Measurements from ENCODE around the gene HCFC2.
"Not testable (repeated sequence)": the region's sequence is repeated elsewhere in the genome, so short reads cannot be mapped to it uniquely, and the experiment has no call there.

HCFC2 gene

DNA sequence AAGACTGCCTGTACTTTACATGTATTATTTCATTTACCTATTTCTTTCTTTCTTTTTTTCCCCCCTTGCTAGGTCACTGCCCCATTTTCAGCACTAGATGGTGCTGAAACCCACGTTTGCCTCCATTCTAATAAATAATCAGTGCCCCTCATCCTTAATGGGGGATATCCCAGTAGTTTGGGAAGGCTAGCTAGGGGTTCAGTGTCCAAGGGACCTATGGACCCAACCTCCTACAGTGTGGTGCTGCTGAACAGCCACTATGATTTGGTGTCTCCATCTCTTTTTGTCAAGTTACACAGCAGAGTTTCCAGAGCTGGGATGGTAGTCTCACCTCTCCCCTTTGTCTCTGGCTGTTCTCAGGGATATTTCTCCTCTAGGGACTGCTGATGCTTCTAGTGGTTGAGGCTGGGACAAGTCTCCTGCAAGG, 6.5 kb upstream of the HCFC2 start:
- DNase-seq (ENCODE audit: low spot score): peak; percentile 32

DNA sequence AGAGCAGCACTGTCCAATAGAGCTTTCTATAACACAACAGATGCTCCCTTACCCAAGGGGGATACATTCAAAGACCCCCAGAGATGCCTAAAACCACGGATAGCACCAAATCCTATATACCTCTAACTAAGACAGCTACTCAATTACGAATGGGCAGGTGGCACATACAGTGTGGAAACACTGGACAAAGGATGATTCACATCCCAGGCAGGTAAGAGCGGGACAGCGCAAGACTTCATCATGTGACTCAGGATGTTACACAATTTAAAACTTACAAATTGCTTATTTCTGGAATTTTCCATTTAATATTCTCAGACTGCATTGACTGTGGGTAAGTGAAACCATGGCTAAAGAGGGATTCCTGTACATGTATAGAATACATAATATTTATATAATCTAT, 5.5 kb upstream of the HCFC2 start:
- DNase-seq (ENCODE audit: low spot score): no peak

DNA sequence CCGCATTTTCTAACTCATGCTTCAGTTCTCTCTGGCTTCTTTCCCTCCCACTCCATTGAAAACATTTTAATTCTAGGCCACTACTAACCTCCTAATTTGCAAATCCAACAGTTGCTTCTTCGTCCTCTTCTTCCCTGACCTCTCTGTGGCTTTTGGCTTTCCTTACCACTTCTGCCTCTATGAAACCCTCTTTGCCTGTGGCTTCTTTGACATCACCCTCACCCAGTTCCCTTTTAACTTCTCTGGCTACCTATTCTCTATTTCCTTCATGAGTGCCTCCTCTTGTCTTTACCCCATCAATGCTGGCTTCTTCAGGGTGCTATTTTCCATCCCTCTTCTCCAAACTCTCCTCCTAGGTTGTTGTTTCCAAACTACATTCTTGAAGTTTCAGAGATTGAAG, 4.4 kb upstream of the HCFC2 start:
- DNase-seq (ENCODE audit: low spot score): no peak

DNA sequence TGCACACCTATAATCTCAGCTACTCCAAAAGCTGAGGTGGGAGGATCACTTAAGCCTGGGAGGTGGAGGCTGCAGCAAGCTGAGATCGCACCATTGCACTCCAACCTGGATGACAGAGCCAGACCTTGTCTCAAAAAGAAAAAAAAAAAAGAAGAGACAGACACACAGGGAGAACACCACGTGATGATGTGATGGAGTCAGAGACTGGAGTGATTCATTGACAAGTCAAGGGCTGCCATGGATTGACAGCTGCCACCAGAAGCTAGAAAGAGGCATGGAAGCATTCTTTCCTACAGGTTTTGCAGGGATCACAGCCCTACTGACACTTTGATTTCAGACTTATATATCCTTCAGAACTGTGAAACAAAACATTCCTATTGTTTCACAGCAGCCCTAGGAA, 3.5 kb upstream of the HCFC2 start:
- DNase-seq (ENCODE audit: low spot score): no peak

DNA sequence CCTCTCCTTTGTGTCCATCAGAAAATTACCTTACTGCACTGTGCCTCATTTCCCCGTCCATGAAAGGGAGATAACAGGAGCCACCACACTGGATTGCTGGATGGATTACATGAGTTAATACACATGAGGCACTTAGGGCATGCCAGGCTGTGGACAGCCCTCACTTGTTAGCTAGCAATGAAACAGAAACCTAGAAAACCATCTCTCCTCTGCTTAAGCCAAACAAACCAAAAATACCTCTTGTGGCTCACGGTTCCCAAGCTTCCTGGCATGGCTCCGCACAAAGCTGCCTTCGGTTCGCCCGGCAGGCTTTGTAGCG, 660 bp upstream of the HCFC2 start:
- no peak for DNase-seq (ENCODE audit: low spot score)

DNA sequence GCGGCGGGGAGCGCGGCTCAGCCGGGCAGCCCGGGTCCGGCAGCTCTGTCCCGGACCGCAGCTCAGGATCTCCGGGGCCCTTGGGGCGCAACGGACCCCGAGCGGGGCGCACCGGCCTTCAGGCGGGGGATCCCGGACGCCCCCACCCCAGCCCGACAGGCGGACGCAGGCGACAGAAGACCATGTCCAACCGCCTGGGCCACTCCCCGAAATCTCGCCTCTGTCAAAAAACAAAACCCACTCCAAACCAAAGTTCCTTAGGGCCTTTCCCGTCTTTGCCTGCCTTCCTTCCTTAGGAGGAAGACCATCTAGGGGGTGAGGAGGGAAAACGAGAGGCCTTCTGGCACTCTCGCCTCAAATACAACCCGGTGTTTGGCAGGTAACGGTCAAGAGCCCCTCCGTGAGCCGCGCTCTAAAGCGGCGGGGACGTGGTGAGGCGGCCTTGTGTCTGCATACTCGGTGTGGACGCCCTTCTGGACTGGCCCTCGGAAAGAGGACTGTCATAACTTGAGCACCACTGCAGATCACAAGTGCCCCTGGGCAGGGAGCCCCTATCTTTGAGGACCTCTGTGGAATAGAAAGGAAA, 604 bp downstream of the HCFC2 start:
- no peak for DNase-seq (ENCODE audit: low spot score)

DNA sequence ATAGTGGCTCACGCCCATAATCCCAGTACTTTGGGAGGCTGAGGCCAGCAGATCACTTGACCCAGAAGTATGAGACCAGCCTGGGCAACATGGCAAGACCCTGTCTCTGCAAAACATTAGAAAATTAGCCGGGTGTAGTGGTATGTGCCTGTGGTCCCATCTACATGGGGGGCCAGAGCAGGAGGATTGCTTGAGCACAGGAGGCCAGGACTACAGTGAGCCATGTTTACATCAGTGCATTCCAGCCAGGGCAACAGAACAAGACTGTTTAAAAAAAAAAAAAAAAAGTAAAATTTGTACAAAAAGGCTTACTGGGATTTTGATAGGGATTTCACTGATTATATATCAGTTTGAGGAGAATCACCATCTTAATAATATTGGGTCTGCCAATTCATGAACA, 7.8 kb downstream of the HCFC2 start:
- no peak for DNase-seq (ENCODE audit: low spot score)

DNA sequence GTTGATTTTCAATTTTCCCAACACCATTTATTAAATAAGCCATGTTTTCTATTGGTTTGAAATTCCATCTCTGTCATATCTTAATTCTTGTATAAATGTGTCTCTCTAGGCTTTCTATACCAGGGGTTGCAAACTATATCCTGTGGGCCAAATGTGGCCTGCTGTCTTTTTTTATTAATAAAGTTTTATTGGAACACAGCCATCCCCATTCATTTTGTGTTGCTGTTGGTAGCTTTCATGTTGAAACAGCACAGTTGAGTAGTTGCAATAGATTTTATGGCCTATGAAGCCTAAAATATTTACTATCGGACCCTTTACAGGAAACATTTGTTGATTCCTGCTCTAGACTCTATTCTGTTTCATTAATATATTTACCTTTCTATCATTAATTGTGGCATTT, 9.4 kb downstream of the HCFC2 start:
- DNase-seq (ENCODE audit: low spot score): no peak

DNA sequence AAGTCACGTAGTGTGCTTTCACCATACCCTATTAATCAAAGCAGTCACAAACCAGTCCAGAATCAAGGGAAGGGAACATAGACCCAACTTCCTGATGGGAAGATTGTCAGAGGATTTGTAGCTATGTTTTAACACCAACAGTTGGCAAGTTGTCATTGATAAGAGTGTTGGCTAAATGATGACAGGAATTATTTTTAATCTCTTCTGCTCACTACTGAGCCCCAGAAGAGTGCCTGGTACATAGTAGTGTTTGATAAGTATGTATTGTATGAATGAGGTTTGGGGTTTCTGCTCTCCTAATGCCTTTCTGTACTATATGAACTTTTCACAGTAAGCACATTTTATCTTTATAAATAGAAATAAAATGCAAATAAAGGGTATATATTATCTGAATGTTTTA, 14.7 kb downstream of the HCFC2 start:
- DNase-seq (ENCODE audit: low spot score): no peak

DNA sequence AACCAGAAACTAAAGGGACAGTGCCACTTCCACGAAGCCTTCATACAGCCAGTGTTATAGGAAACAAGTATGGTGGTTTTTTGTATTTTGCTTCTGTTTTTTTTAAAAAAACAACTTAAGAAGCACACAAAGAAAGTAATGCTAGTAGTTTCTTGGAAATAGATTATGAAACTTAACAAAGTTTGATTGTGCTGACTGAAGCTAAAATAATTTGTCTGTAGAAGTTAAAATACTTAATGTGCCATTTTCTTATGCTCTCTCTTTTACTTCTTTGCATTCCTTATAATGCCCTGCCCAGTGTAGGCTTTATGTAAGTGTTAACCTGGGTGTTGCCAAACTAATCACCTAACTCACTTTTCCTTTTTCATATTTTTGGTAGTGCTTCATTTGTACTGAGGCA, 16.4 kb downstream of the HCFC2 start:
- no peak for DNase-seq (ENCODE audit: low spot score)

DNA sequence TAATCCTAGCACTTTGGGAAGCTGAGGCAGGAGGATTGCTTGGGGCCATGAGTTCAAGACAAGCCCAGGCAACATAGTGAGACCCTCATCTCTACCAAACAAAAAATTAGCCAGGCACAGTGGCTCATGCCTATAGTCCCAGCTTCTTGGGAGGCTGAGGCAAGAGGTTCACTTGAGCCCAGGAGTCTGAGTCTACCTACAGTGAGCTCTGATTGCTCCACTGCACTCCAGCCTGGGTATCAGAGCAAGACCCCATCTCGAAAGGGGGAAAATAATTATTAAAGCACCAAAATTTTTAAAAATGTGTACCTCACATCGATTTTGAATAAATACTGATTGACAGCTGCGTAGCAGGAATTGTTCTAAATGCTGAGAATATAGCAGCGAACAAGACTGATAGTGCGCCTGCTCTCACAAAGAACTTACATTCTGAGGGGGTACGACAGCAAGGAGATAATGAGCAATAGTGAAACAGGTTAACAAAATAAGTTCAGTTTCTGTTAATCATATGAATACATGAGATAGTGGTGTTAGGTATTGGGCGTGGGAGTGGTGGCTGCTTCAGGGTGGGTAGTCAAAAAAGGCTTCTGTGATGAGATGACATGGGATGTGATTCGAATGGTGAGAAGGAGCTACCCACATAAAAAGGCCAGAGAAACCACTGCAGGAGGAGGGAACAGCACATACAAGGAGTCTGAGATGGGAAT, 19.6 kb downstream of the HCFC2 start:
- no peak for DNase-seq (ENCODE audit: low spot score)

DNA sequence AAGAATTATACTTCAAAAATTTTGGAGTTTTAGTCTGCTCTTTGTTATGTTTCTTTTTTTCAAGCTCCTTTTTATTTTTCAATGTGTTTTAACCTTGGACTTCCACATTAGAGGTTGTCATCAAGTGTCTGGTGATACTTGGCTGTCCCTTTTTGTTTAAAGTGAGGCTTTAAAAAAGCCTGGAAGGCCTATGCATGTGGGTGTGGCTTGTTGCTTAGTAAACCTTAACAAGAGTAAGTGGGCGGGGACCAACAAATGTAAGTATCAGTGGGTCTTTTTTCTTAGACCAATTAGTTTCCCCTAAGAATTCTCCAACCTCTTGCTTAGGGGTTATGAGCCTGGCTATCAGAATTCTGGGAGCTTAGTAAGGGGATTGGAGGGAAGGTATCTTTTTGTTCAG, 26.4 kb downstream of the HCFC2 start:
- DNase-seq (ENCODE audit: low spot score): no peak

DNA sequence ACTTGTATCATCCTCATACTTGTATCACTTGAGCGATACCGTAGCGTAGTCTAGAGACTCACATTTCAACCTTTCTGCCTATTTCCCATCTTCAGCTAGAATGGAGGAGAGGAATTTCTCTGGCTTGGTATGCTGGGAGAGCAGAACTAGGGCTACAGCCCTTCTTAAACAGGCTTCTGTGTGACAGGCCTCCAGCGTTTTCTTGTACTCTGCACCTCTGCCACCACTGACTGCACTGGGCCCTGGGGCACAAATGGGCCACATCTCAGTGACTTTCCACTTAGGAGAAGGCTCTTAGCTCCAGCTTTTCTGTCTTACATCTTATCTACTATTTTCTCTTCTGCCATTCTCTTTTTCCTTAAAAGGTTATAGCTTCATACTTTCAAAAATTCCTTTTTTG, 26.8 kb downstream of the HCFC2 start:
- DNase-seq (ENCODE audit: low spot score): no peak

DNA sequence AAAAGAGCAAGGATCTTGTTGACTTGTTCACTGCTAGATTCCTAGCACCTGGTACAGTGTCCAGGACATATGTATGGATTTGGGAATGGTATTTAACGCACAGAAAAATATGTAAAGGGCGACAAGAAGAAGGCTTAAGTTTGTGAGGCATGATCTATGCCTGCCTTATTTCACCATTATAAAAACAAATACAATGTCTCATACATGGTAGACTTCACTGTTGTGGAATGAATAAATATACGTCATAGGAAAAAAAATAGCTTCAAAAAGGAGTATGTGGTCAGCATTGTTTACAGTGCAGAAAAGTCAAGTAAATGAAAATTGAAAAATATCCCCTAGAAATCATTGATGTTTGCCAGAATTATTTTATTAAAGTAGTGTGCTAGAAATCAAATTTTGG, 30.0 kb downstream of the HCFC2 start:
- DNase-seq (ENCODE audit: low spot score): no peak

DNA sequence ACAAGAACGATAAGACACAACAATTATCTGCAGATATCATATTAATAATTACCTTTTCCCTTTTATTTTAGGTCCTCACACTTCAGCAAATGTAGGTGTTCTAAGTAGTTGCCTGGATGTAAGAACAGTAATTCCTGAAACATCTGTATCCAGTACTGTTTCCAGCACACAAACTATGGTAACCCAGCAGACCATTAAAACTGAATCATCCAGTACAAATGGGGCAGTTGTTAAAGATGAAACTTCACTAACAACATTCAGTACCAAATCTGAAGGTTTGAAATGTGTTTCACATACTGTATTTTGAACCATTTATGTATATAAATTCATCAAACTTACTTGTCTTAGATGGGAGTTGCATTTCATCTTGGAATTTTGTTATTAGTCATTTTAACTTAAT, 31.0 kb downstream of the HCFC2 start:
- DNase-seq (ENCODE audit: low spot score): no peak

DNA sequence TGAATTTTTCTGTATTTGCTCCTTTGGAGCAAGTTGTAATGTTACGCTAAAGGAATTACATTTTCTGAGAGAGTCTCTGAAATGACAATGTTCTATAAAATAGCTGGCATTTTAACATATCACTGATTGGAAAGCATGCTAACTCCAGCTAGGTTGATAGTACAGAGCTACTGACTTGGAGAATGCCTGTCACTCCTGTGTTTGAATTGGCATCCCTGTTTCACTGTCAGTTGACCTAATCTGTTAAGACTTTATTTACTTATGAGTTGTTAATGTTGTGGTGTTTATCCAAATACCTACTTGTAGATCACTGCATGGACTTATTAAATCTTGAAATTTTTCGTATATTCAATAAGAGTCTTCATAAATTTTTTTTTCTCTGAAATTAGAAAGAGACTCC, 33.6 kb downstream of the HCFC2 start:
- no peak for DNase-seq (ENCODE audit: low spot score)

DNA sequence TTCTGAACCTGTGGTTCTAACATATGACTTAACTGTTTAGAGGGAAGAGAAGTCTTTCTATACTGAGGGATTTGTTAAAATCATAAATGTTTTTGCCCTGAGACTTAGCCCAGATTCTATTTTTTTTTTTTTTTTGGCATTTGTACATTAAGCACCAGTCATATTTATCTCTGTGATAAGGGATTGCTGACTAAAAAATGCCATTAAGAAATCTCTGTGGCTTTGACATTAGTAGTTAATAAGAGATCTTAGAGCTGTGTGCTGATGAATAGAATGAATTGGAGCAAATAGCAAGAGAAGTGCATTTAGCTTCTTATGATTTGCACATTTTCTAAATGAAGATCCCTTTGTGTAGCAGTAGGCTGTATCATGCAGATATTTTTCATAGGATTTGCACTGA, 41.1 kb downstream of the HCFC2 start:
- DNase-seq (ENCODE audit: low spot score): no peak

DNA sequence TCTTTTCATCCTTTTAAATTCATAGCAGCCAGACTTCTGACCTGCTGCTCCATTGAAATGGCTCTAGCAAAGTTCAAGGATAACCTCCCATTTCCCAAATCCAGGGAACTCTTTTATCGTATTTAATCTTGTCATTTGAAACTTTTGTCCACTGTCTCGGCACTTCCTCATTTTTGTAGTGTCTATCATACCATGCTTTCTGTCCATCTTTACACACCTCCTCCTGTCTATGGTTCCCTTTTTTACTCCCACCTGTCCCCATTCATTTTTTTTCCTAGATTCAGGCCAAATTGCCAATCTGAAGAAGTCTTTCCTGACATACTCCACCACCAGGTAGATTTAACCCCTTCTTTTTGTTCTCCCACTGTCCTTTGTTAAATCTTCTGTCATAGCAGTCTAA, 42.6 kb downstream of the HCFC2 start:
- DNase-seq (ENCODE audit: low spot score): no peak

DNA sequence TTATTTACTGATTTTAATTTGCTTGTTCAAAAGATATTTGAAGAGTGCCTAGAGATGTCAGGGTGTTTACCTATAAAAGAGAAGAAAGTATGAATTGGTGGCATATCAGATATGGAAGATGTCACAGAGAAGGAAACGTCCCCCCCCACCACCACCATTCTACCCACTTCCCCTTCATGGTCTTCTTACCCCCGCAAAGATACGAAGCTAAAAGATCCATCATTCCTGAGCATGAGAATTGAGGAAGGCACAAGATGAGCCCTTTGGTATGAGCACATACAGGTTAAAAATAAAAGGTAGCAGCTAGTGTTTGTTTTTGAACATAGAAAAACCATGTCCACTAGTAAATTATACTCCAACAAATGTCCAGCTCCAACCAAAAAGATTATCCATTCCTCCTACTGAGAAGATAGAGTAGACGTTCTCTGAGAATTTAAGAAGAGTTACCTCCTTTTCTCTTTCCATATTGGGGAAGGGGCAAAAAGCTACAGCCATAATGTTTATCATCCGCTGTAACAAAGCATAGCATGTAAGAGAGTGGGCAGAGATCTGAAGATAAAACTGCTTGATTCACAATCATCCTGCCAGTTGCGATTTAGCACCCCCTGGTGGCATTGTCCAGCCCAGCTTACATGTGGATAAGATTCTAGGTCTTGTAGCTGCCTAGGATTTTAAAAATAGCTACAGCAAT, 44.6 kb downstream of the HCFC2 start:
- peak; percentile 73 for DNase-seq (ENCODE audit: low spot score)

DNA sequence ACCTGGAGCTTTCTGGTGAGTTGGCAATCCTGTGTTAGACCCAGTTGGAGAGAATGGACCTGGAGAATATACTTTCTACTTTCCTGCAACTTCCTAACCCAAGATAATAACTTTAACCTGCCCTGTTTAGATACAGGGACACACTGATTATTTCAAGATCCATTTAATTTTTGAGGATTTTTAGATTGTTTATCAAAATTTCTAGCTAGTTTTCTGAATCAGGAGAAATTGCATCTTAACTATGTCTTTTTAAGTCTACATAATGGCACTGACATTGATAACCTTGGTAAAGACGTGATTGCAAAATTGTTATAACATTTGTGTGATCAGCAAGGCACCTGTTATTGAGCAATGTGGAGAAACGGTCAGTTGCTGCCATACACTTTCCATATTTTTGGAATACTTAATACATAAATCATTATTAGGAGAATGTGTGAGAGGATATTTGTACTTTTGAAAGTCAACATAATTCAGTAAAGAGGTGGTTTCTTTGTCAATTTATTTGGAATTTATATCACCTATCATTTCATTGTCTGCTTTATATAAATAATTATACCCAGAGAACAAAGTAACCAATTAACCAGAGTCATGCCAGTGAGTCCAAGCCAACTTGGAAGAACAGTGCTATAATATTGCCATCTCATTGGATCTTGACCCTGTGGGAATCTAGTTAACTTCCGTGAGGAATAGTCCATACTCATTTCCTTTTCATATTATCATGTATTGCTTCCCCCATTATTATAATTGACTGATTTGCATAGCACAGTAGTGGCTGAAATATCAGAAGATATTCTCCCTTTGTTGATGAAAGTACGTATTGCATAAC, 45.3 kb downstream of the HCFC2 start:
- no peak for DNase-seq (ENCODE audit: low spot score)

DNA sequence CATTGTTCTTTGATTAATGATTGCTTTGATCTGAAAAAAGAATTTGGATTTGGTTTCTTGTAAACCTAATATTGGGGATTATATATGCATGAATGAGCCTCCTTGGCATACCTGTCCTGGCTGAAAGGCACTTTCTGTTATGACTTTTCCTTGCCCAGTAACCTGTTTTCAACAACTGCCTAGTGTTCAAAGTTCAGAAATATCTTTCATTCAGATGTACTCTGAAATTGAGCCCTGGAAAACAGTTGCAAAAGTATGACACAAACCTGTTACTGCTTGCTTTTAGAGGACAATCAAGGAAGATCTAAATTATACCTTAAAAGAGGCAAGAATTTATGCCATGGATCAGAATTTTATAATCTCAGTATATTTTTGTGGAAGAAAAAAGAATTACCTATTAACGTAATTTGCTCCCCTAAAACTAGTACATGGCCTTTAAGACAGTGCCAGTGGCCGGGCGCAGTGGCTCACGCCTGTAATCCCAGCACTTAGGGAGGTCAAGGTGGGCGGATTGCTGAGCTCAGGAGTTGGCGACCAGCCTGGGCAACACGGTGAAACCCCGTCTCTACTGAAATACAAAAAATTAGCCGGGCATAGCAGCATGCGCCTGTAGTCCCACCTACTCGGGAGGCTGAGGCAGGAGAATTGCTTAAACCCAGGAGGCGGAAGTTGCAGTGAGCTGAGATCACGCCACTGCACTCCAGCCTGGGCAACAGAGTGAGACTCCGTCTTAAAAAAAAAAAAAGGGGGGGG, 50.7 kb downstream of the HCFC2 start:
- not testable (repeated sequence) for DNase-seq (ENCODE audit: low spot score)

DNA sequence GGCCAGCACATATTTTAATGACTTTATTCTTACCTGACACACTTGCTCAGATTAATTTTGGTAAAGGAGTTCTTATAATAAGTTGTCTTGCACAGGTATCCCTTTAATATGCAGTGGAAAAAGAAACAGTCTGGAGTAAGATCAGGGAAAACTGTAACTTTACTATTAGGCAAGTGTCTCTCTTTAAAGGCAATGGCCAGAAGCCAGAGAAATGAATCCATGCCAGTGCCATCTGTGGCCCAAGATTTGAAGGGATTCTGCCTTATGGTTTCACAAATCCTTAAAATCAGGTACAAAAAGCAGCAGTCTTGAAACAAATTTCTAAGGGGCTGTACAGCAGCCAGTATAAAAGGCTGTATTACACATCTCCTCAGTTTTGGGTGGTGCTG, 51.2 kb downstream of the HCFC2 start:
- no peak for DNase-seq (ENCODE audit: low spot score)
